ENCODE results near the gene SIN3B. TPM values are rescaled to one million over a fixed set of nuclear protein-coding genes. Genes with fewer than 3 reads are reported as not detected.

Gene SIN3B
- total RNA-seq, 1 donor from 2014 or later, result 59.9 TPM

DNA sequence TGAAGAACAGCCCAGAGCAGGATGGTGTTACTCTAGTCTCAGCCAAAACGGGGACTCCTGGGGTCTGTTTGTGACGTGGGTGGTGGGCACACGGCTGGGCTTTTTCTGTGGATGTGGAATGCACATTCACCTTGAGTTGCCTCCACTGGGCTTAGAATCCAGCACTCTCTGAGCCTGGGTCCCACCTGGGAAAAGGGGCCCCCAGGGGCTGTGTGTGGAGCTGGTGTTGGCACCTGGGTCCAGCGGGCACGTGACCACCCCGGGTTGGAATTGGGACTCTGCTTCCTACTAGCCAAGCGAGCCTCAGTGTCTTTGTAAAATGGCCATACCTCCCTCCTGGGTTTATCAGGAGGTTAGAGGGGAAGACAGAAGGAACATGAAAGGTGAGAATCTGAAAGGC, 30.4 kb downstream of the SIN3B start:
- peaks cover 6% of the 10 kb centered on the region for H3K4me1 Mint-ChIP-seq
- DNase-seq (ENCODE audit: low read depth, low spot score), result no peak
- peaks cover 9% of the 10 kb centered on the region for H3K36me3 Mint-ChIP-seq (ENCODE audit: low read depth)
- no peaks in the 10 kb centered on the region for H3K9me3 Mint-ChIP-seq
- H3K27ac Mint-ChIP-seq (ENCODE audit: unreplicated experiment), result peak overlapping the region; percentile 62
- H3K27me3 Mint-ChIP-seq (ENCODE audit: low read depth), result no peaks in the 10 kb centered on the region
- TF ChIP-seq, protein P1, sequence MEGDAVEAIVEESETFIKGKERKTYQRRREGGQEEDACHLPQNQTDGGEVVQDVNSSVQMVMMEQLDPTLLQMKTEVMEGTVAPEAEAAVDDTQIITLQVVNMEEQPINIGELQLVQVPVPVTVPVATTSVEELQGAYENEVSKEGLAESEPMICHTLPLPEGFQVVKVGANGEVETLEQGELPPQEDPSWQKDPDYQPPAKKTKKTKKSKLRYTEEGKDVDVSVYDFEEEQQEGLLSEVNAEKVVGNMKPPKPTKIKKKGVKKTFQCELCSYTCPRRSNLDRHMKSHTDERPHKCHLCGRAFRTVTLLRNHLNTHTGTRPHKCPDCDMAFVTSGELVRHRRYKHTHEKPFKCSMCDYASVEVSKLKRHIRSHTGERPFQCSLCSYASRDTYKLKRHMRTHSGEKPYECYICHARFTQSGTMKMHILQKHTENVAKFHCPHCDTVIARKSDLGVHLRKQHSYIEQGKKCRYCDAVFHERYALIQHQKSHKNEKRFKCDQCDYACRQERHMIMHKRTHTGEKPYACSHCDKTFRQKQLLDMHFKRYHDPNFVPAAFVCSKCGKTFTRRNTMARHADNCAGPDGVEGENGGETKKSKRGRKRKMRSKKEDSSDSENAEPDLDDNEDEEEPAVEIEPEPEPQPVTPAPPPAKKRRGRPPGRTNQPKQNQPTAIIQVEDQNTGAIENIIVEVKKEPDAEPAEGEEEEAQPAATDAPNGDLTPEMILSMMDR (conservative IDR thresholded peaks at IDR 0.05), result no peak
- H3K4me3 Mint-ChIP-seq, result no peak overlapping the region

DNA sequence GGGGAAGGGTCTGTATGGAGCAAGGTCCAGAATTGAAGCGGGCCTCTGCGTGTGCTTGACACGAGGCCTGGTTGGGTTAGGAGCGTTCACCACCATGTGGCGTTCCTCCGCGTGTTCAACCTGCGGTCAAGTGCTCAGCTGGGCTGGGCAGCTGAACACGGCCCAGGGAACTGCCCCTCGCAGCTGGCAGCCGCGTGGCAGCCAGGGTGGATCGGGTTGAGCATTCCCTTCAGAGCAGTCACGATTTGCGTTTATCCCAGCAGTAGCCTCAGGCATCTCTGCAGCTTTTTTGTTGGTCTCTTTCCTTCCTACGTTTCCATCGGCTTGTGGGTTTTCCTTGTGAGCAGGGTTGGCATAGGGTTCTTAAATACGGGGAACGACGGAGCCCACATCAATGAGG, 30.9 kb downstream of the SIN3B start:
- TF ChIP-seq, protein P1 (conservative IDR thresholded peaks at IDR 0.05), result no peak
- Mint-ChIP-seq H3K4me3 (no peak overlapping the region), H3K4me1 (peaks cover 6% of the 10 kb centered on the region), H3K27ac (ENCODE audit: unreplicated experiment) (no peak overlapping the region), H3K9me3 (no peaks in the 10 kb centered on the region), H3K36me3 (ENCODE audit: low read depth) (peaks cover 9% of the 10 kb centered on the region), H3K27me3 (ENCODE audit: low read depth) (no peaks in the 10 kb centered on the region)
- no peak for DNase-seq (ENCODE audit: low read depth, low spot score)

DNA sequence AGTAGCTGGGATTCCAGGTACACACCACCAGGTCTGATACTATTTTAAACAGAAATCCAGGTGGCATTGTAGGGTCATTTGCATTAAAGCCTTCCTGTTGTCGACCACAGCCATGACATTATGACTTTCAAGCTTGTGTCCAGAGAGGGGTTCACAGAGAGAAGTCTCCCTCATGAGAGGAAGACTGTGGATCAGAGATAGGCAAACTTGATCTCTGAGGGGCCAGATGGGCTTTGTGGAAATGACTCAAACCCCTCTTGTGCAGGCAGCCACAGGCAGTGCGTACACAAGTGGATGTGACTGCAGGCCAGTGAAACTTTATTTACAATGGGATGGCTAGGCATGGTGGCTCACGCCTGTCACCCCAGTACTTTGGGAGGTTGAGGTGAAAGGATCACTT, 31.8 kb downstream of the SIN3B start:
- DNase-seq (ENCODE audit: low read depth, low spot score), result no peak
- Mint-ChIP-seq H3K4me3 (no peak overlapping the region), H3K27ac (ENCODE audit: unreplicated experiment) (peak overlapping the region; percentile 54), H3K27me3 (ENCODE audit: low read depth) (no peaks in the 10 kb centered on the region), H3K36me3 (ENCODE audit: low read depth) (peaks cover 9% of the 10 kb centered on the region), H3K9me3 (no peaks in the 10 kb centered on the region), H3K4me1 (peaks cover 6% of the 10 kb centered on the region)
- TF ChIP-seq, protein P1 (conservative IDR thresholded peaks at IDR 0.05), result no peak

DNA sequence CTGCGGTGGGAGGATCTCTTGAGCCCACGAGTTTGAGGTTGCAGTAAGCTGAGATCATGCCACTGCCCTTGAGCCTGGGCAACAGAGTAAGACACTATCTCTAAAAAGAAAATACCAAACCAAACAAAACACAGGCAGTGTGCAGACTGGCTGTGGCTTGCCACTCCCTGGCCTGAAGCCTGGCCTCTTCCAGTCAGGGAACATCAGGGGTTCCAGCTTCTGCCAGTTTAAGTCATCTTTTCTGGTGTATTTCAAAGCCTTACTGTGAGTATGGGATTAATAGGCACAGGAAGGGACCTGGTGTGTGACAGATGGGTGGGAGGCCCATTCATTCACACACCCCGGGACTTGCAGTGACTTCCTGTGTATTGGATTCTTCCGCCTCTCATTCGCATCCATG, 32.6 kb downstream of the SIN3B start:
- TF ChIP-seq, protein P1 (conservative IDR thresholded peaks at IDR 0.05), result no peak
- Mint-ChIP-seq H3K27ac (ENCODE audit: unreplicated experiment) (no peak overlapping the region), H3K4me3 (no peak overlapping the region), H3K27me3 (ENCODE audit: low read depth) (no peaks in the 10 kb centered on the region), H3K36me3 (ENCODE audit: low read depth) (peaks cover 6% of the 10 kb centered on the region), H3K4me1 (peaks cover 6% of the 10 kb centered on the region), H3K9me3 (no peaks in the 10 kb centered on the region)
- DNase-seq (ENCODE audit: low read depth, low spot score), result no peak

DNA sequence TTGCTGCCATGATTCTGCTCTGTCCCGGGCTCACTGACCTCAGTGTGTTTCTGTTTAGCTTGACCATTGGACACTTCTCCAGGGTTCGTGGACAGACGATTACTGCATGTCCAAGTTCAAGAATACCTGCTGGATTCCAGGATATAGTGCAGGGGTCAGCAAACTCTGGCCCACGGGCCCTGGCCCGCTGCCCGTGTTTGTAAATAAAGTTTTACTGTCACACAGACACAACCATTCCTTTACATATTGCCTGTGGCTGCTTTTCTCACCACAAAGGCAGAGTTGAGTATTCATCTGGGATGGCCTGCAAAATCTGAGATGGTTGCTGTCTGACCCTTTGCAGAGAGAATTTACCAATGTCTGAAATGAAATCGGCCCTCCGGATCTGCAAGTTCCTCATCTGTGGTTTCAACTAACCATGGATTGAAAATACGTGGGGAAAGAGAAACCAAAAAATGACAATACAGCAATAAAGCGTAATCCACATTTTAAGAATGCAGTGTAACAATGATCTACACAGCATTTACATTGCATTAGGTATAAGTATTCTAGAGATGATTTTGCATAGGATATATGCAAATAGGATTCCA, 33.7 kb downstream of the SIN3B start:
- Mint-ChIP-seq H3K9me3 (no peaks in the 10 kb centered on the region), H3K4me1 (peaks cover 6% of the 10 kb centered on the region), H3K27me3 (ENCODE audit: low read depth) (no peaks in the 10 kb centered on the region), H3K4me3 (no peak overlapping the region), H3K27ac (ENCODE audit: unreplicated experiment) (no peak overlapping the region), H3K36me3 (ENCODE audit: low read depth) (peaks cover 3% of the 10 kb centered on the region)
- TF ChIP-seq, protein P1 (conservative IDR thresholded peaks at IDR 0.05), result no peak
- DNase-seq (ENCODE audit: low read depth, low spot score), result no peak

Data from neural crest cell (in vitro differentiated cells).